ENCODE measurements around the gene INTS11.
A peak's percentile ranks its signal among the peaks of the same experiment; 100 is the strongest.

The INTS11 gene

DNA sequence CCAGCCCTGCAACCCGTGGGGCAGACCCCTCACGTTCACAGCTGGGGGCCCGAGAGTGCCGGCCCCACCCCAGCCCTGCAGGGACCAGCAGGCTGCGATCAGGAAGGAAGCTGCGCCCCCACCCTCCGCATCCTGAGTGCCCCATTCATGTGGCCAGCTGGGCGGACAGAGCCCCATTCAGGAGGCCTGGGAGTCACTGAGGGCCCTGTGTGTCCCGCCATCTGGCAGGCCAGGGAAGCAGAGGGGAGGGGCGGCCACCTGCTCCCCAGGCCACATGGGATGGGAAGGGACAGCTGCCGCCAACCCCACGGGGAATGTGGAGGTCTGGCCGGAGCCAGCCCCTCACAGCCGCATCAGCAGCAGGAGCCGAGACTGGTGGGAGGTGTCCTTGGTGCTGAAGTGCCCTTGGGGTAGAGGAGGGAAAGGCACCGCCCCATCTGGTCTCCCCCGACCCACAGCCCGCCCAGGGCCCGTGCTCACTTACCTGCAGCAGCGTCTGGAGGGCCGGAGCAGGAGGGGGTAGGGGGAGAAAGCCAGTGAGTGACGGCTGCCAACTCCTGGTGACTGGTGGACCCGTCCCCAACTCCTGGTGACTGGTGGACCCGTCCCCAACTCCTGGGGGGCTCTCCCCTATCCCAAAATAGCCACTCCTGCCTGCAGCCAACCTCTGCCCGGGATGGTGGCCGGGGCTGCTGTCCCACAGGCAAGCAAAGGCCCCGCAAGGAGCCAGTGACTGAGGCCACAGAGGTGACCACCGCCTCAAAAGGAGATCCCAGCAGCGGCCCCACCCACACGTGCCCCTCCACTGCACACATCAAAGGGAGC is 25.4 kb downstream of the INTS11 start:
- DNase-seq: no peak

DNA sequence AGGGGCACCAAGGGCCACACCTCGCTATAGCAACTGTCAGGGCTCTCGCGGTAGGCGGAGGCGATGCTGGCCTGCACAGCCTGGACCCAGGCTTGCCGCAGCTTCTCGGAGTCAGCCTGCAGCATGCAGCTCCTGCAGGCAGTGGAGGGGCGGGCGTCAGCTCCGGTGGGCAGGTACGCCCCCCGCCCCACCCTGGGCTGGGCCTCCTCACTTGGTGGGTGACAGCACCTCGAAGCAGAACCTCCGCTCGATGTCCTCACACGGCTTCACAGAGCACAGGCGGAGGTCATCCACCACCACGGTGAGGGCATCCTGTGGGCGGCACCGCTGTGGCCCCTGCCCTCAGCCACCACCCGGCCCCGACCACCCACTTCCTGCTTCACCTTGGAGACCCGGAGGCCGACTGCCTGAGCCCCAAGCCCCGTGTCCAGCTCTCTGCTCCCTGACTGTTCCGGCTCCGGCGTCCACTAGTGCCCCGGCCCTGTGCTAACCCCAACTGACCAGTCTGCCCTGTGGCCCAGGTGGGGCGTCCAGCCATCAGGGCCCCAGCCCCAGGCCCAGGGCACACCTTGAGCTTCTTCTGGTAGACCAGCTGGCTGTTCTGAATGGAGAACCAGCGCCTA is 26.5 kb downstream of the INTS11 start:
- no peak for DNase-seq

DNA sequence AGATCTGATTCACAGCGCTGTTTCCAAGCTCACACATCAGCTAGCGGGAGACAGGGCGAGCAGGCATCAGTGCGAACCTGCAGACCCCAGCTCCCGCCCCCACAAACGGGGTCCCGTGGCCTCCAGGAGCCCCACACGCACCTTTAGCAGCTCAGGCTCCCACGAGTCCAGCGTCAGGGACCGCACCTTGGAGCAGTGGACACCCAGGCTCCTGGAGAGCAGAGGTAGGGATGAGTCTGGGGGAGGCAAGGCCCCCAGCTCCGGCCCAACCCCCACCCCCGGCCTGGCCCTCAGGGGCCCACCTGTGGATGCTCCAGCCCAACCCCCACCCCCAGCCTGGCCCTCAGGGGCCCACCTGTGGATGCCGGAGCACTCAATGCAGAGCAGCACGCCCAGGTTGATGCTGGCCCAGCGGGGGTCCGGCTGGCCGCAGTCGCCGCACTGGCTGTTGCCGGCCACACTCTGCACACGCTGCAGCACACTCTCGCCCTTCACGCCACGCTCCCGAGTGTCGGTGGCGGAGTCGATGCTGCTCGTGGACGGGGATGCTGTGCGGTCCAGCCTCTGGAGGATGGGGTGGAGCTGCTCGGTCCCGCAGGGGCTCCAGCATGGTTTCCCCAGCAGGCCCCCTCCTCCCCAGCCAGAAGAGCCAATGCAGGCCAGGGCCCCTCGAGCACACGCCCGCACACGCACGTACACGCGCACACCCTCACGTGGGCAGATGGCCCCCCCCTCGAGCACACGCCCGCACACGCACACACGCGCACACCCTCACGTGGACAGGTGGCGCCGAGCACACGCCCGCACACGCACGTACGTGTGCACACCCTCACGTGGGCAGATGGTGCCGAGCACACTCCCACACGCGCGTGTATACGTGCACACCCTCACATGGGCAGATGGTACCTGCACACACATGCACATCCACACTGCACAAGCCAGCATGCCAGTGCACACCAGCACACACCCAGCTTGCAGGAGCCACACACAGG is 28.1 kb downstream of the INTS11 start:
- DNase-seq: no peak

DNA sequence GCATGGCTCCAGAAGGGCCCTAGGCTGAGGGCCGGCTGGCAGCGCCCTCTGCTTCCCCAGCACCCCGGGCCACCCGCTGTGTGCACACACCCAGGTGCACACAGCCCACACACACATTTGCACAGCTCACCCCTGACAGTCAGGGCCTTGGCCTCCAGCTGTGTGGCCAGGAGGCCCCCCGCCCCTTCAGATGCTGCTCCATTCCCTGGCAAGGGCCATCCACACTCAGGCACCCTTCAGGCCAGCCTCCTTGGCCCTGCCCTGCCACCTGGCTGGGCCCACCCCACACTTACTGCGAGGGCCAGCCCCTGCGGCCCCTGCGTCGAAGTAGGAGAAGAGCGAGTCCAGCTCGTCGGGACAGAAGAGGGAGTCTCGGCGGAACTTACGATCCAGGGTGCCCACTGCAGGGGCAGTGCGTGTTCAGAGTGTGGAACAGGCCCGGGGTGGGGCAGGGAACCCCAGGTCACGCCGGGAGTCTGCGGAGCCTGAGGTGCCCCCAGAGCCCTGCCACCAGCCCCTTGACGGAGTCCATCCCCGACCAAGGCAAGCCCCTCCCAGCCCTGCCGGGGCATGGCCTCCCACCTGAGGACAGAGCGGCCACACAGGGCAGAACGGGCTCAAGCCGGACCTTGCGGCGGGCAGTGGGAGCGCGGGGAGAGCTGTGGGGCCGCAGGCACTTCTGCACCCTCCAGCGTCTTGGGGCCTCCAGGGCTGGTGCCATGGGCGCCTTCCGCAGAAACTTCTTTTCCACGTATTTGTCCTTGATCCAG is 29.1 kb downstream of the INTS11 start:
- DNase-seq: no peak

DNA sequence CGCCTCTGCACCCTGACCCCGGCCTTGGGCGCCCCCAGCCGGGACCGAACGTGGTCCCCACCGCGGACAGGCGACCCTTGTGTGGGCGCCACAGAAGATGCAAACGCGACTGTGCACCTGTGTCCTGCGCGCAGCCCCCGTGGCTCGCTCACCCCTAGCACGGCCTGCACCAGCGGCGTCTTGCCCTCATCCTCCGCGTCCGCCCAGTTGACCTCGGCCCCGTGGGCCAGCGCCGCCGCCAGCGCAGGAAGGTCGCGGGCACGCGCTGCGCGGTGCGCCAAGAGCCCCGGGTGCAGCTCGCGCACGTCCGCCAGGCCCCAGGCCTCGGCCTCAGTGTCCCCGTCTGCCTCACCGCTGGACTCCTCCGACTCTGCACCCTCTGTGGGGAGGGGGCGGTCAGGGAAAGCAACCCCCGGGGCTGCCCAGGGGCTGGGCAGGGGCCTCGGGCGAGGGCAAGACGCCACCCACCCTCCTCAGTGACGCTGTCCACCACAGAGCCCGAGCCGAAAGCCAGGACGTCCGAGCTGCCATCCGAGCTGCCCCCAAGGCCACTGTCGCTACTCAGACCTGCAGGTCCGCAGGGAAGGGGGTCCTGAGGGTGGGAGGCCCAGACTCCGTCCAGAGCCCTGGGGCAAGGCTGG is 30.1 kb downstream of the INTS11 start:
- DNase-seq: no peak

DNA sequence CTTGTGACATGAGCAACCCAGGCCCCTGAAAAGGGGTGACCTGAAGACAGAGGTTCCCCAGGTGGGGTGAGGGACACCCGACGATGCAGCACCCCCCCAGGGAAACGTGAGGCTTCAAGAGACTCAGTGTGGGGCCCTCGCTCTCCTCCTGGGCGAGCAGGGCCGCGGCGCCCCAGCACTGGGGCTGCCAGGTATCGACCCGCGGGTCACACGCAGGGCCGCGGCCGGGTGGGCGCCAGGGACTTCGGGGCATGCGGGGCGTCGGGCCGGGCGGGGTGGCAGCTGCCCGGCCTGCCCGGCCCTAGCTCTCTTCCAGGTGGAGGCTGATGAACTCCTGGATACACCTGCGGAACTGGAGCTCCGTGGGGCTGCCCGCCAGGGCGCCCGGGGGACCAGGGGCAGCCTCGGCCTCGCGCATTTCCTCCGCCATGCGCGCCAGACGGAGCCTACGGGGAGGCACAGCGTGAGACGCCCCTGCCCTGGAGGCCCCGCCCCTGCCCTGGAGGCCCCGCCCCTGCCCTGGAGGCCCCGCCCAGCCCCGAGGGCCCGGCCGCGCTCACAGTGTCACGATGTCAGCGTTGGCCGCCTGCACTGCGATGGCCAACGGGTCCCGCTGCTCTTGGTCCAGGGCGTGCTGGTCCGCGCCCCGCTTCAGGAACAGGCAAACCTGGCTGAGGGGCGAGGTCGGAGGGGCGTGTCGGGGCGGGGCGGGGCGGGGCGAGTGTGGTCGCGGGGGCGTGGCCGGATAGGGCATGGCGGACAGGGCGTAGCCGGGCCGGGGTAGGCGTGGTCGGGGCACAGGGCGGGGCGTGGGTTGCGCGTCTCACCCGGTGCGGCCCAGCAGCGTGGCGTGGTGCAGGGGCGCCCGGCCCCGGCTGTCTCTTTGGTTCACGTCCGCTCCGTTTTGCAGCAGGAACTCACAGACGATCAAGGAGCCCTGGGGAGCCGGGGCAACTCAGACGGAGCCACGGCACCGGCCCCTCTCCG is 30.9 kb downstream of the INTS11 start:
- DNase-seq: no peak

DNA sequence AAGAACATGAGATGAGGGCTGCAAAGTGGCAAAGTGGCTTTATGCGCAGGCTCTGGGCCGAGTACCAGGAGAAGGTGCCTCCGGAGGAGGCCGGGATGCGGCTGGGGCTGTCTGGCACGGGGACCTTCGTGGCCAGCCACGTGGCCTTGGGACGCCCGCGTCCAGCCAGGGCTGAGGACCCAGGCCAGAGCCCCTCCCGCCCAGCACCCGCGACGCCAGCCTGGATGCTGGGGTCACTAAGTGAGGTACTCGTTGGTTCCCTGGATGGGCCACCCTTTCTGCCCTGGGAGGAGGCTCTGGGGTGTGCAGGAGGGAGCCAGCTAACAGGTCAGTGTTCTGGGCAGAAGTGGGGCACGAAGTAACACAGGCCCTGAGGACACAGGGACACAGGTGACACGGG is 31.6 kb downstream of the INTS11 start:
- no peak for DNase-seq

DNA sequence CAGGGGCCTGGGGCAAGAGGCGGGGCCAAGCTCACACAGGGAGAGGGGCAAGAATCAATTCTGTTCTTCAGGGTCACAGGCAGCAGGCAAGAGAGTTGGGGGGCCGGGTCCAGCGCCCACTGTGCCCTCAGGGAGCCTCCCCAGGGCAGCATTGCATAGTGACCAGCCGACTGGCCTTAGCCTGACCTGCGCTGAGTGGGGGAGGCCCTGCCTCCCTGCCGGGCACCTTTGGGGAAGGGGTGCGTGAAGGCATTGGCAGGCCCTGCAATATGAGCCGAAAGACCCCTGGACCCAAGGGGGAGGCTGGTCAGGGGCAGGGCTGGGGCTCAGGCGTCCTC is 32.0 kb downstream of the INTS11 start:
- no peak for DNase-seq

DNA sequence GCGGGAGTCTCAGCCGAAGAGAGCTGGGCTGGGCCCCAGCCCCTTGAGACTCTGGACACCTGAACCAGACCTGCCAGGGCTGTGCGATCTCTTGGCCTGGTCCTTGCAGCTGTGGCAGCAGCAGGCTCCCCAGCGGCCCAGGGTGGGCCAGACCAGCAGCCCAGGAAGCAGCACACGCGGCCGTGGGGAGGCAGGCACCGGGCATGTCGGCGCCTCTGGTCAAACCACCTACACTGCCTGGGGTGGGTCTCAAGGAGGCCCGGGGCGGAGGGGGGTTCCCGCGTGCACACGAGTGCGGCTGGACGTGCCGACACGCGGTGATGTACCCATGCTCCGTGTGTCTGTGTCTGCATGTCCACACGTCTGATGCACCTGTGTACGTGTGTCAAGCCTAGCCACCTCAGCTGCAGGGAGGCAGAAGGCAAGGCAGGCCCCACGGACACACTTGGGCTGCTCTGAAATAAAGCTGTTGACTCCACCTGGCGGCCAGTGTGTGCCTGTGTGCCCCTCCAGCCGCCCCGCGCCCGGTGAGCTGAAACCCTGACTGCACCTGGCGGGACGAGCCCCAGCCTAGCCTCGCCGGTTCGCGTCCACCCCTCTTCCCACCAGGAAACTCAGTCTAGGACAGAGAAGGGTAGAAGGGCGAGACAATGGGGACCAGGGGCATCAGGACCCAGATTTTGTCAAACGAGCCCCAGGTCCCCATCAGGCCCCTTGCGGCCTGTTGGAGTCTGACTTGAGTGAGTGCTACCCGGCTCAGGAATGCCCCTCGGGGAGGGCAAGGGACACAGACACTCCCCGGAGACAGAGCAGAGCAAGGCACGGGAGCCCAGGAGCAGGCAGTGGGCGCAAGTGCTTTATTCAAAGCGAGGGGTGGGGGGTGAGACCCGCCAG is 32.7 kb downstream of the INTS11 start:
- peak; percentile 61 to 73 for DNase-seq

DNA sequence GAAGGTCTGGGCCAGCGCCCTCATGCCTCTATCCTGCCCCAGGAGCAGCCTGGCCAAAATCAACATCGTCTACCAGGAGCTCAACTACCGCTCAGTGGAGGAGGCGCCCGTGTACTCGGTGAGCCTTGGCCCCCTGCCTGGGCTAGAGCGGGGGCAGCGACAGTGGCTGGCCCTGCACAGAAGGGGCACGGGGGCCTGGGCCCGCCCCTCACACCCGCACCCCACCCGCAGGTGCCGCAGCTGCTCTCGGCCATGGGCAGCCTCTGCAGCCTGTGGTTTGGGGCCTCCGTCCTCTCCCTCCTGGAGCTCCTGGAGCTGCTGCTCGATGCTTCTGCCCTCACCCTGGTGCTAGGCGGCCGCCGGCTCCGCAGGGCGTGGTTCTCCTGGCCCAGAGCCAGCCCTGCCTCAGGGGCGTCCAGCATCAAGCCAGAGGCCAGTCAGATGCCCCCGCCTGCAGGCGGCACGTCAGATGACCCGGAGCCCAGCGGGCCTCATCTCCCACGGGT is 33.4 kb downstream of the INTS11 start:
- DNase-seq: no peak

DNA sequence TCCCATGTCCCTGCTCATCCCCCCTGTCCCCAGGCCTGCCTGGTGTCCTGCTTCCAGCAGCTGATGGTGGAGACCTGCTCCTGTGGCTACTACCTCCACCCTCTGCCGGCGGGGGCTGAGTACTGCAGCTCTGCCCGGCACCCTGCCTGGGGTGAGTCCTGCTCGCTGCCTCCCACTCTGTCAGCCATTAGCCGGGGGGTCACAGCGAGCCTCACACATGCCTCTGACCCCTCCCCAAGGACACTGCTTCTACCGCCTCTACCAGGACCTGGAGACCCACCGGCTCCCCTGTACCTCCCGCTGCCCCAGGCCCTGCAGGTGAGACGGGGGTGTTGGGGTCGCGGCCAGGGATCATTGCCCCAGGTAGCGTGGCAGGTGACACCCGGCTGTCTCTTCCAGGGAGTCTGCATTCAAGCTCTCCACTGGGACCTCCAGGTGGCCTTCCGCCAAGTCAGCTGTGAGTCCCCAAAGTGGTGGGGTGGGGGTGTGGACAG is 34.2 kb downstream of the INTS11 start:
- peak; percentile 59 to 76 for DNase-seq

DNA sequence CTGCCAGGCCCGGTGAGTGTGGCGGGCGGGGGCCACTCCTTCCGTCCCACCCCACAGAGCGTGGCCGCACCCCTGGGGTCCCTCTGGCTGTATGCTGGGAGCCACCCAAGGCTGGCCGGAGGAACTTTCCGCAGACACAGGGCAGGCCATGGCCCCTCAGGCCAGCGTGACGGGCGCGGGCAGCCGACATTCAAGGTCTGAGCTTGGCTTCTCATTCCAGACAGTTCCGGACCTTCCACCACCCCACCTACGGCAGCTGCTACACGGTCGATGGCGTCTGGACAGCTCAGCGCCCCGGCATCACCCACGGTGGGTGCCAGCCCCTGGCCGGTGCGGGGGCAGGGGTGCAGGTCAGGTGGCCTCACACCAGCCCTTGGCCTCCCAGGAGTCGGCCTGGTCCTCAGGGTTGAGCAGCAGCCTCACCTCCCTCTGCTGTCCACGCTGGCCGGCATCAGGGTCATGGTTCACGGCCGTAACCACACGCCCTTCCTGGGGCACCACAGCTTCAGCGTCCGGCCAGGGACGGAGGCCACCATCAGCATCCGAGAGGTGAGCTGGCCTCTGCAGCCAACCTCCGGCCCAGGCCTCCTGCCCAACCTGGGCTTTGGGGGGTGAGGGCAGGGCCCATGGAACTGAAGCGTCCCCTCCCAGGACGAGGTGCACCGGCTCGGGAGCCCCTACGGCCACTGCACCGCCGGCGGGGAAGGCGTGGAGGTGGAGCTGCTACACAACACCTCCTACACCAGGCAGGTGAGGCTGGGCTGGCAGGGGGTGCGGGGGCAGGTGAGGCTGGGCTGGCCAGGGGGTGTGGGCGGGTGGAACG is 37.0 kb downstream of the INTS11 start:
- DNase-seq: no peak

DNA sequence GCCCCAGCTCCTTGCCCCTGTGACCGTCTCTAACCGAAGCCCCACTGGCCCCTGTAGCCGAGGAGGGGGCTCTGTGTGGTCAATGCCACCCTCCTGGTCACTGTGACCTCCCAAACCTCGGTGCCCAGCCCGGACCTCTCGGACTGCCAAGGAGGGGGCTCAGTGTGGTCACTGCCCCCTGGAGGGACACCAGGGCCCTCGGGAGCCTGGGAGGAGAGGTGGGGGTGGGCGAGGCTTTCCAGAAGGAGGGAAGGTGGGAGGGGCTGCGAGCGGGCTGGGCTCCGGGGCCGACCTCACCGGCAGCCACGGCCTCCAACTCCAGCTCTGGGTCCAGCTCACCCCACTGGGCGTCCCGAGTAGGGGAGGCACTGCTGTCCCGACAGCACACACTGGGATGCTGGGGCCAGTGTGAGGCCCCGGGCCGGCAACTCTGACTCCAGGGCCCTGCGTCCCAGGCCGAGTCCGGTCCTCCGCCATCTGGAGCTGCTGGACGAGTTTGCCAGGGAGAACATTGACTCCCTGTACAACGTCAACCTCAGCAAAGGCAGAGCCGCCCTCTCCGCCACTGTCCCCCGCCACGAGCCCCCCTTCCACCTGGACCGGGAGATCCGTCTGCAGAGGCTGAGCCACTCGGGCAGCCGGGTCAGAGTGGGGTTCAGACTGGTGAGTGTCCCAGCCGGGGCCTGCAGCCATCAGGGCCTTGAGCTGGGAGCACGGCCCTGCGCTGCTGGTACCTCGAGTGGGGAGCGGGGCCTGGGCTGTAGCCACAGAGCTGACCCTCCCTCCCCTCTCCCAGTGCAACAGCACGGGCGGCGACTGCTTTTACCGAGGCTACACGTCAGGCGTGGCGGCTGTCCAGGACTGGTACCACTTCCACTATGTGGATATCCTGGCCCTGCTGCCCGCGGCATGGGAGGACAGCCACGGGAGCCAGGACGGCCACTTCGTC is 37.9 kb downstream of the INTS11 start:
- no peak for DNase-seq

DNA sequence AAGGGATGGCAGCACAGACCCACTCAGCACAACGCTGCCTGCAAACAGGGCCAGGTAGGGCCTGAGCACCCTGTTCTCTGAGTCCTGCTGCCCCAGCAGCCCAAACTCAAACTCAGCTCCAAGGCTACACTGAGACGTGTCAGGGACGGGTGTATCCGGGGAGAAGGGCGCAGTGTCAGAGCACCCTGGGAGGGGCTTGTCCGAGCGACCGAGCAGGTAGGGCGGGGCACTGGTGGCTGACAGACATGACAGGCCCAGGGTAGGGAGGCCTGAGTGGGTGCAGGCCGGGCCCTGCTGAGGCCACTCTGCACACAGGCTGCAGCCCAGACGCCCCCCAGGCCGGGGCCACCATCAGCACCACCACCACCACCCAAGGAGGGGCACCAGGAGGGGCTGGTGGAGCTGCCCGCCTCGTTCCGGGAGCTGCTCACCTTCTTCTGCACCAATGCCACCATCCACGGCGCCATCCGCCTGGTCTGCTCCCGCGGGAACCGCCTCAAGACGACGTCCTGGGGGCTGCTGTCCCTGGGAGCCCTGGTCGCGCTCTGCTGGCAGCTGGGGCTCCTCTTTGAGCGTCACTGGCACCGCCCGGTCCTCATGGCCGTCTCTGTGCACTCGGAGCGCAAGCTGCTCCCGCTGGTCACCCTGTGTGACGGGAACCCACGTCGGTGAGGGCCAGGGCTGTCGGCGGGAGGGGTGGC is 38.7 kb downstream of the INTS11 start:
- DNase-seq: no peak

DNA sequence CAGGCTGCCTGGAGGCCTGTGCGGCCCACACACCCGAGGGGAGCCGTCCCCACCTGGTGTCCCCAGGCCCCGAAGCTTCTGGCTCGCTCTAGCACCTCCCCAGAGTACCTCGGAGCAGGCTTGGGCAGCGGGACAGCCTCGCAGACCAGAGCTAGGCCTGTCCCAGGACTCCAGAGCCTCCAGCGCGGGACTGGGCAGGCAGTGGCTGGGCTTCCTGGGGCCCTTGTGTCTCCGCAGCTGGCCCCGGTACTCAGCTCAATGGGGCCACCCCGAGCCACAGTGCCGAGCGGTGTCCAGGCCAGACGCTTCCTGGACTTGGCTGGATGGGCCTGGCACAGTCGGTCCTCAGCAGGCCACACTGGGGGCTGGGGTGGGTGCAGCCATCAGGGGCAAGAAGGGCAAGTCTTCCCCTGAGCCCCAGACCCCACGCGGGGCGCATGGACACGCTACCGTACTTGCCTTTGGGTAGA is 39.3 kb downstream of the INTS11 start:
- no peak for DNase-seq

Measured in CD4-positive, alpha-beta T cell treated with Interleukin-1 beta for 1 hour (primary cell).